ENCODE results near the gene GRIK2.

GRIK2 gene

DNA sequence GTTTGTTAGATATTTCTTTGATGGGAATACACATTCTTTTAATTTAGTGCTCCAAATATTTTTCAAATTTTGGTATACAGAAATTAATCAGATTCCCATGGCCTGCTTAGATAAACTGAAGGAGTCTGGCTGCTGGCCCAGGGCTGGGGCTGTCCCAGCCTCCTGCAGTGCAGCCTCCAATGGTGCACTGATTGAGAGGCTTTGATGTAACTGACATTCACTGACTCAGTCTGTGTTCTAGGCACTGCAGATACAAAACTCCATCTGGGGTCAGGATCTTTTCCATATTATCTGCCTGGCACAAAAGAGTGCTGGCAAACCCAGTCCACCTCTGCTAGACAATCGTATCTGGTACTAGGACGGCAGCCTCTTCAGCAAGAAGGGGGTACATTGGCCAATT lies 64.8 kb downstream of the GRIK2 start:
- TF ChIP-seq, protein P1, sequence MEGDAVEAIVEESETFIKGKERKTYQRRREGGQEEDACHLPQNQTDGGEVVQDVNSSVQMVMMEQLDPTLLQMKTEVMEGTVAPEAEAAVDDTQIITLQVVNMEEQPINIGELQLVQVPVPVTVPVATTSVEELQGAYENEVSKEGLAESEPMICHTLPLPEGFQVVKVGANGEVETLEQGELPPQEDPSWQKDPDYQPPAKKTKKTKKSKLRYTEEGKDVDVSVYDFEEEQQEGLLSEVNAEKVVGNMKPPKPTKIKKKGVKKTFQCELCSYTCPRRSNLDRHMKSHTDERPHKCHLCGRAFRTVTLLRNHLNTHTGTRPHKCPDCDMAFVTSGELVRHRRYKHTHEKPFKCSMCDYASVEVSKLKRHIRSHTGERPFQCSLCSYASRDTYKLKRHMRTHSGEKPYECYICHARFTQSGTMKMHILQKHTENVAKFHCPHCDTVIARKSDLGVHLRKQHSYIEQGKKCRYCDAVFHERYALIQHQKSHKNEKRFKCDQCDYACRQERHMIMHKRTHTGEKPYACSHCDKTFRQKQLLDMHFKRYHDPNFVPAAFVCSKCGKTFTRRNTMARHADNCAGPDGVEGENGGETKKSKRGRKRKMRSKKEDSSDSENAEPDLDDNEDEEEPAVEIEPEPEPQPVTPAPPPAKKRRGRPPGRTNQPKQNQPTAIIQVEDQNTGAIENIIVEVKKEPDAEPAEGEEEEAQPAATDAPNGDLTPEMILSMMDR (IDR thresholded peaks at IDR 0.05), result no peak
- TF ChIP-seq ZFX (IDR thresholded peaks at IDR 0.05; ENCODE audit: borderline replicate concordance), result no peak
- no peak overlapping the region for H3K27ac ChIP-seq

DNA sequence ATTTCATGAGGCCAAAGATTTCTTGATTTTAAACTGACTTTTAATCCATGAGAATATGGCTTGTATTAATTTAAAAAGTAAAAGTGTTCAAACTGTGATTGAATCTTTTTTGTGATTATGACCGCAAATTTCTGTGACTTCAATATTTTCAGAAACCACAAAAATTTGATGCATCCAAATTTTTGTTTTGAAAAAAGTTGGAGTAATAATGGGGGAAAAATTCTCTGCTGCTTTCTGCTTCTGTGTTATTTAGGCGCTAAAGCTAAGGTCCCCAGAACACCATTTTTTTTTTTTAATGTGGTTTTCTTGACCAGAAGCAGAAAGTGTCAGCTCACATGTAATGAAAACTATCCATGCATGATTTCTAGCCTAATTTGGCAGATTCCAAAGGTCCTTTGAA lies 65.3 kb downstream of the GRIK2 start:
- H3K27ac ChIP-seq, result no peak overlapping the region
- TF ChIP-seq, protein P1 (IDR thresholded peaks at IDR 0.05), result no peak
- no peak for TF ChIP-seq ZFX (IDR thresholded peaks at IDR 0.05; ENCODE audit: borderline replicate concordance)

- TF ChIP-seq, protein P1 (IDR thresholded peaks at IDR 0.05), result no peak
- TF ChIP-seq ZFX (IDR thresholded peaks at IDR 0.05; ENCODE audit: borderline replicate concordance), result no peak
- H3K27ac ChIP-seq, result no peak overlapping the region
Observed at GRCh38 chr6:101462576-101462975, 69.1 kb downstream of the GRIK2 start.

GRCh38 chr6:101465863-101466262 lies 72.4 kb downstream of the GRIK2 start:
- TF ChIP-seq, protein P1 (IDR thresholded peaks at IDR 0.05), result no peak
- TF ChIP-seq ZFX (IDR thresholded peaks at IDR 0.05; ENCODE audit: borderline replicate concordance), result no peak
- H3K27ac ChIP-seq, result no peak overlapping the region

- no peak overlapping the region for H3K27ac ChIP-seq
- TF ChIP-seq ZFX (IDR thresholded peaks at IDR 0.05; ENCODE audit: borderline replicate concordance), result no peak
Observed at GRCh38 chr6:101477436-101477835, 83.9 kb downstream of the GRIK2 start.

DNA sequence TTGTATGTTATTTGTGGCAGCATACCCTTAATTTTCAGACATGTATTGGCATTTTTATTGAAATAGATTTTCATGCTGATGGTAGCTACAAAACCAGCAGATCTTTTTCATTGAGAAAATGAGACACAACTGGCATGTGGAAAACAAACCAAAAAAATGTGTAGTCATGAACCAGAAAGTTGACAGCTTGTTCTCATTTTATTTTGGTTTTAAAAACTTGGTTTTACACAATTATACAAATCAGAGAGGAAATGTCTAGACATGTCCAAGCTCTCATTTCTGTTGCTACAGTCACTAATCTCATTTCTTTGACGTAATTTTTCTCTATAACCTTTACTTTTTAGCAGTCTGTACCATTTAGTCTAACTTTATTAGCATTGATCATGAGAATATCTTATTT lies 85.4 kb downstream of the GRIK2 start:
- H3K27ac ChIP-seq, result no peak overlapping the region
- TF ChIP-seq ZFX (IDR thresholded peaks at IDR 0.05; ENCODE audit: borderline replicate concordance), result no peak
- TF ChIP-seq, protein P1 (IDR thresholded peaks at IDR 0.05), result no peak

GRCh38 chr6:101482606-101483005 lies 89.1 kb downstream of the GRIK2 start:
- TF ChIP-seq, protein P1 (IDR thresholded peaks at IDR 0.05), result no peak
- TF ChIP-seq ZFX (IDR thresholded peaks at IDR 0.05; ENCODE audit: borderline replicate concordance), result no peak
- H3K27ac ChIP-seq, result no peak overlapping the region

DNA sequence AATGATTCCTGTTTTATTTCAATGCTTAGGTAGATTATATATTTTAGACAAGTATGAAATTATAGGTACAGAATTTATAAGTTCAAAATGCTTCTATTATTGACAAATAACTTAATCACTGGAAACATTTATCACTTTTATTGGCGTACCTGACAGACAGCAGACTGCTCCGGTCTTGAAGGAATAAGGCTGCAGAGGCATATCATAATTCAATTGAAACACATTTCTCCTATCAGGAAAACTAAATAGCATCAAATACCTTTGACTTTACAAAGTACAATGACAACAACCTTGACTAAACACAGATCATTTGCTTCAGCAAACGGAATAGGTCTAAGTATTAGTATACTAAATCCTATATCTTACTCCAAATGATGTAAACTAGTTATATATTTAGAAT lies 91.3 kb downstream of the GRIK2 start:
- TF ChIP-seq ZFX (IDR thresholded peaks at IDR 0.05; ENCODE audit: borderline replicate concordance), result no peak
- TF ChIP-seq, protein P1 (IDR thresholded peaks at IDR 0.05), result no peak
- no peak overlapping the region for H3K27ac ChIP-seq
